NCI-H524 (cell line): ENCODE measurements around the gene SYT4.

Experiments
- DNase-seq, 2 experiments: peaks; one replicate each; lab custom pipeline; 2025; lab: John Stamatoyannopoulos, UW

SYT4 gene, protein sequence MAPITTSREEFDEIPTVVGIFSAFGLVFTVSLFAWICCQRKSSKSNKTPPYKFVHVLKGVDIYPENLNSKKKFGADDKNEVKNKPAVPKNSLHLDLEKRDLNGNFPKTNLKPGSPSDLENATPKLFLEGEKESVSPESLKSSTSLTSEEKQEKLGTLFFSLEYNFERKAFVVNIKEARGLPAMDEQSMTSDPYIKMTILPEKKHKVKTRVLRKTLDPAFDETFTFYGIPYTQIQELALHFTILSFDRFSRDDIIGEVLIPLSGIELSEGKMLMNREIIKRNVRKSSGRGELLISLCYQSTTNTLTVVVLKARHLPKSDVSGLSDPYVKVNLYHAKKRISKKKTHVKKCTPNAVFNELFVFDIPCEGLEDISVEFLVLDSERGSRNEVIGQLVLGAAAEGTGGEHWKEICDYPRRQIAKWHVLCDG

DNA sequence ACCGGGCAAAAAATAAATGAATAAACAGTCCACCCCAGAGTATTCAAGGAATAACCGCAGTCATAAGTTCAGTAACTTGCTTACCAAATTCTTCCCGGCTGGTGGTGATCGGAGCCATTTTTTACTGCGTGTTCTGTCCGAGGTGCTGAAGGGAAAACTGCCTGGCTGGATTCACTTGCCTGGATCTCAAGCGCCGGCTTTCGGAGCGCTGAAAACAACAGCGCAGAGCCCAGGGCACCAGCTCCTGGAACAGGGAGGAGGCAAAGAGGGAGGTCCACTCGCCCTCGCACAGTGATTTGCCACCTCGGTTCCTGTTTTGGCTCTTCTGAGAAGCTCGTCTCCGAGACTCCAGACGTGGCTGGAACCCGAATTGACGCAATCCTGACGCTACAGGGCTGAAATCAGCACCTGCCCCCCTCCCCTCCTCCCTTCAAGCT lies at the start of gene SYT4:
Gene SYT4, minus strand, starts transcription at position 327 of the 437 bp plus-strand sequence. Its CDS starts 209 bp downstream, at position 118.
- peak; percentile 95 to 97 for DNase-seq

DNA sequence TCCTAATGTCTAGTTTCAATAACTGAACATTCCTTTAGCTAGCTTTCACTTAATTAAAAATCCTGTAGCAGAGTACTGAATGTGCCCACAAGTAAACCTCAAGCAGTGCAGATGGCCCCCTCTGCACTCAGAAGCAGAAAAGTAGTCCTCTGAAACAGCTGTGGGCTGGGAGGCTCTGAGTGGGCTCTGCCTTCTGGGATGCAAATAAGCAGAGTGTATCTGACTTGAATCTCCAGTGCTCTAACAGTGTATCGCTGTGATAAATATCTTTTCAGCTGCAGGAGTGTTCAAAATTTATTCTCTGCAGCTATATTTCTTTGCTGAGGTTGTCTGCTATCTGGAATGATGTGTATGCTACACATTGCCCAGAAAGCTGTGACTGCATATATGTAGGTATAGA lies 44.8 kb upstream of the SYT4 start:
- DNase-seq: peak in 1 of 2 experiments; percentile 62

DNA sequence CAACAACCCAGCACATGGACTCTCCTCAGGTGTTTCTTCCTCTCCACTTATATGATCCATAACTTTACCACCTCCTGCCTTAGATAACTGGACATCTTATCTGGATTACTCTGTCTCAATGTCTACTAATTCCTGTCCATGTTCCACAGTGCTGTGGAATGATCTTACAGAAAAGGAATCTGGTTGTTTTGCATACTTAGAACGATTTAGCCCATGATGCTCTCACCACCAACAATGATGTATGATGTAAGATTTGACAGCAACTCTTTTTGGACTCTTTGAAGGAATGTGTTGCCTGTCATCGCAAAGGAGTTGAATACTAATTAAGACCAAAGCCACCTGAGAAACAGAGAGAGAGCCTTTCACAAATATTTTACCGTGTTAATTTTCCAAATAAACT lies 37.7 kb upstream of the SYT4 start:
- DNase-seq: no peak

DNA sequence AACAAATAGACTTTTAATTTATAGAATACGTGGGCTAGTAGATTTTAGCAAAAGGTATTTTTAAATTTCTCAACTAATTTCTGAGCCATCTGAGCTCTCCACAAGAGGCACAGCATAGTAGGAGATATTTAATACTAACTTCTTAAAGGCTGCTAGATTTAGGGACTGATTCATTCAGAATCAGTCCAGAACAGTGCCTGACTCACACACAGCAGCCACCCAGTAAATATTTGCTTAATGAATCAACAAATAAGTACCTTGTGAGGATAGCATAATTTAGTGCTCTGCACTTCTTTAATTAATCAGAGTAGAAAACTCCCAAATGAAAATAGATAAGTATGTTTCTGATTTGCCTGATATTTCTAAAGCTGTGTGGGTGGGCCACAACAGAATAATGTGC lies 35.6 kb upstream of the SYT4 start:
- DNase-seq: no peak

DNA sequence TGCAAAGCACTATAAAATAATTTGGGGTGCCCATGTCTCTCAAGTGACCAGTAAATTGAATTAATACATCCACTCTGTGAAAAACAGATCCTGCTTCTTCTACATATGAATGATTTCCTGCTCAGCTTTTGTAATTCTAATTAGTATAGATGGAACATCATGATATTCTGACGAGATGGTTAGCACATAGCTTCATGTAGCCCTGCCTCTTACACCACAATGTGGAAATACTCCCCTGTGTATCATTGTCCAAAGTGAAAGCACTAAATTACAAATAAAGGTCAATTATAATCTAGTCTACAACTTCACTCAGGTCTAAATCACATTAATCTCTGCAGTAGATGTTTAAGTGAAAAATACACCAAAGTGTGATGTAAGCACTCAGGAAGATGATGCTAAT lies 32.9 kb upstream of the SYT4 start:
- DNase-seq: no peak

DNA sequence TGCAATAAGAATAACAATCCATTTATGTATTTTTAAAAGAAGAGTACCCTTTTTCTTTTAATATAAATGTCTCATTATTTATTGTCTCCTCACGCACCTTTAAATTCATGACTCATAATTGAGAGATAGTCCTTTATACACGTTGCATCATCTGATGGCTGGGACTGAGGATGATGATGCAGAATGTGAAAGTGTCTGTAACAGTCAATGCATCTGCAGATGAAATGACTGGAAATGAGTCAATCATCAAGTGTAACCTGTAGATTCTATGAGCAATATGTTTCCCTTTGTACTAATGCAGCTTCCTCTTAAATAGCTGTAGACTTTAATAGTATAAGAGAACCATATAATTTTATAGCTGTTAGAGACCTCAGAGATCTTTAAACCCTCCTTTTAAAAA lies 26.1 kb upstream of the SYT4 start:
- DNase-seq: no peak

DNA sequence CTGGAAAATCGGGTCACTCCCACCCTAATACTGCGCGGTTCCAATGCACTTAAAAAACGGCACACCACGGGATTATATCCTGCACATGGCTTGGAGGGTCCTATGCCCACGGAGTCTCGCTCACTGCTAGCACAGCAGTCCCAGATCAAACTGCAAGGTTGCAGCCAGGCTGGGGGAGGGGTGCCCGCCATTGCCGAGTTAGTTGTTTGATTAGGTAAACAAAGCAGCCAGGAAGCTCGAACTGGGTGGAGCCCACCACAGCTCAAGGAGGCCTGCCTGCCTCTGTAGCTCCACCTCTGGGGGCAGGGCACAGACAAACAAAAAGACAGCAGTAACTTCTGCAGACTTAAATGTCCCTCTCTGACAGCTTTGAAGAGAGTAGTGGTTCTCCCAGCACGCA lies 8.9 kb upstream of the SYT4 start:
- peak; percentile 7 to 49 for DNase-seq

DNA sequence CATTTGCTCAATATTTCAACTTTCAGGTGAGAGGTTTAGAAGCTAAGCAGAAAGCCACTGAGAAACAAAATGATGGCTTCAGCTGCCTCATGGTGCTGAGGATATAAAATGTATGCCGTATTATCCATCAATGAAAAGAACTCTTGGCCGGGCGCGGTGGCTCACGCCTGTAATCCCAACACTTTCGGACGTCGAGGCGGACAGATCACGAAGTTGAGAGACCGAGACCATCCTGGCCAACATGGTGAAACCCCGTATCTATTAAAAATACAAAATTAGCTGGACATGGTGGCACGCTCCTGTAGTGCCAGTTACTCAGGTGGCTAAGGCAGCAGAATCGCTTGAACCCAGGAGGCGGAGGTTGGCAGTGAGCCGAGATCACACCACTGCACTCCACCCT lies 6.0 kb upstream of the SYT4 start:
- no peak for DNase-seq

DNA sequence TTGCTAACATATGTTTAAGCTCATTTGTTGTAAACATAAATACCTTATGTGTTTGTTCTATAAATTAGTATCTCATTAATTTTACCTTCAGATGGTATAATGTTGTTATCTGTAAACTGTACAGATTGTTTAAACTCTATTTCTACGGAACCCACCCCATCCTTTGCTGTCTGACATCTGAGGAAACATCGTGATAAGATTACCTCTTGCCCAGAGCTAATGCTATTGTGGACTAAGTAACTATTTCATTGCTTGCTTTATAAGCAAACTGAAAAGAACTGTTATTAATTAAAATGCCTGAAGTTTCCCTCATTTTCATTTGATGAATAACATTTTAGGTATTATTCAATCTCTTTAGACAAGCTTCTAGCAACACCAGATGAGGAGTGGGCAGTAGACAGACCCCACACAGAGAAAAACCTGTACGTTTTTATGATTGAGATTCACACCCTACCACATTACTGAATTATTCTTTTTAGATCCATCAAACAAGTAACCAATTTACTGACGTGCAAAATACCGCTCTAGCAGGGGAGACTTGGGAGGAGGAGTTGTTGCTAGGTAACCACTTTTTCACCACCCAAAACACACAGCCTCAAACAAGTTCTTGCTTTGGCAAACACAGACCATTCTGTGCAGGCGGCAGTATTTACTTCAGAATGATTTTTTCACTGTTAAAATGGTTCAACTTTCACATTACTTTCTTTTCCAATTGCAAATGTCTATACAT lies 1.9 kb upstream of the SYT4 start:
- DNase-seq: peak; percentile 81 to 93

DNA sequence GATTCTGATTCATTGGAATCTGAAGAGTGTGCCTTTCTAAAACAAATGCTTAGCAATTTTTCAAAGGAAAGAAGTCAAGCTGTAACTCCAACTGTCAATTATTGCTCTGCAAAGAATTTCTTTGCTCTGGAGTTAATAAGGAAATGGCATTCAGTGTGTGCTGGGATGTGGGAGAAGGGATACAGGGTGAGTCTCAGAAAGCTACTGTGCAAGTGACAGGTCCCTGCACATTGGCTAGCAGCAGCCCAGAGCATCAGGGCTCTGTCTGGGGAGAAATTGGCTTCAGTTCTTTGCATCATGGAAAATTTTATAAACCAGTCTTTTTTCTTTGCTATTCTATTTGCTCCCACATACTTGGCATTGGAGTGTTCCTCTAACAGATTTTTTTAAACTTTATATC lies 1.1 kb upstream of the SYT4 start:
- DNase-seq: peak; percentile 3 to 40

DNA sequence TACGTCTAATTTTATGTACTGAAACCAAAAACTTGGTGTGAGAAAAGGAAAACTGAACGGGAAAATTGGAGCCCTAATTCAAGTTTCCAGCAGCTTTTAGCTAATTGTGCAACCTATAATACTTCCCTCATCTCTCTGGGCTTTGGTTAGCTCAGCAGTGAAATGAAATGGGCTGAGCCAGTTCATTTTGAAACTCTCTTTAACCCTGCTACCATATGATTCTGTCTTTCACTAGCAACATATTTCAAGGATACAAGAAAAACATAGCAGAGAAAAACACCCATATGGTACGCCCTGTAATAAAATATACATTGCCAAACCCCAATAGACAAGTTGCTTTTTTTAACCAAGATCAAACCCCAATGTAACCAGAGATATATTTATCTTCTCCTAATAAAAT lies 799 bp downstream of the SYT4 start:
- peak in 1 of 2 experiments; percentile 14 for DNase-seq

DNA sequence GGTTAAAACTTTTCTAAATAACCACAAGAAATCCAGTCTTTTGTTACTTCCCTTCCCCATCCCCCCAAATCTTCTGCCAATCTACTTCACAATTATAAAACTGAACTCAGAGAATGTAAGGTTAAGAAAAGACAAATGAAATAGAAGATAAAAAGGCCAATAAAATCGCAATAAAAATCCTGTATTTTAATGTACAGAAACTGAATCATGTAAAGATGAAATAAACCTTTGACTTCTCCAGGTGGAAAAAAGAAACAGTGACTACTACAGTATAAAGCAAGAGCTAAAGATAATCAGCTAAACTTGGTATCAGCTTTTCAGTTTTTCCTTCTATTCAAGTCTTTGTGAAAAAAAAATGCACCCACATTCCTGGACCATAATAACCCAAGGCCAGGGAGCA lies 1.7 kb downstream of the SYT4 start:
- no peak for DNase-seq

DNA sequence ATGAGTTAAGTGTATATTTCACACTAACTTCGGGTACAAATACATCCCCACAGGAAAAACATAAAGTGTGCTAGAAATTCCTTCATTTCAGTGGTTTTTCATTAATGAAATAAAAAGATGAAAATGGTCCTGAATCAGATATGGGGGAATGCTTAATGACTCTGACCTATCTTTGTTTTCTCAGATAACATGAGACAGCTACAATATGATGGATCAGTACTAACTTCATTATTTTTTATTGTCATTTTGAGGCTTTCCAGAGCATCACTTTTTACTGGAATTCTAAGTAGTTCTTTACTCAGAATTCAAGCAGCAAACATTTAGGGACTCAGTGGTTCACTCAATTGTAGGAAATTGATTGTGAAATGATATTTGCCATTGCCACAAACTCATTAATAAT lies 2.8 kb downstream of the SYT4 start:
- DNase-seq: no peak

DNA sequence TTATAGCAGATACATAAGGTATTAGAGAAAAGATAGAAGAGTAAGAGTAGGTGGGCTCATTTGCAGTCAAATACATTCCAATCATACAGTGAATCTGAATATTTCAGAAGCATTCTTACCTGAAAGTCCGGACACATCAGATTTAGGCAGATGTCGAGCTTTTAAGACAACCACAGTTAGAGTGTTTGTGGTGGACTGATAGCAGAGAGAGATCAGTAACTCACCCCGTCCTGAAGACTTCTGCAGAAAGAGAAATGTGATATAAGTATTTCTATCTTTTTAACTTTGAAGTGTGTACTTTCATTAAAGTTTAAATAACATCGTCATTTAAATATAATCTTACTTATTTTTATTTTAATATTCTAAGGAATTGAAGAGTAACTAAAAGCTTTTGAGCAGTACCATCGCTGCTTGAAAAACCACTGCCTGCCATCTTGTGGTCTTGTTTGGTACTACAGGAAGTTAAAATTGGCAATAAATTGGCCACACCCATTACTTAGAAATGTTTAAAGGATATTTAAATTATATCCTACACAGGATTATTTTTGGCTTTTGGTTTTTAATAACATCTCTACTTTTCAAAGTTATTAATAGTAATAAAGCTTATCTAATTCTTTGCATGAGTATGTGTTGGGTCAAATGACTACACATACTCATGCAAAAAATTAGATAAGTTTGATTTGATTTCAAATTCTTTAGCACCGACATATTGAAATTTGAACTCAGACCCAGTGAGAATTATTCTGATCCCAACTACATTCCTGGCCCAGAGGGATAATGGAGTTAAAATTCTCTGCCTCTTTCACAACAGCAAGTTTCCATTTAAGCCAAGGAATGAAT lies 5.5 kb downstream of the SYT4 start:
- peak; percentile 2 to 45 for DNase-seq

DNA sequence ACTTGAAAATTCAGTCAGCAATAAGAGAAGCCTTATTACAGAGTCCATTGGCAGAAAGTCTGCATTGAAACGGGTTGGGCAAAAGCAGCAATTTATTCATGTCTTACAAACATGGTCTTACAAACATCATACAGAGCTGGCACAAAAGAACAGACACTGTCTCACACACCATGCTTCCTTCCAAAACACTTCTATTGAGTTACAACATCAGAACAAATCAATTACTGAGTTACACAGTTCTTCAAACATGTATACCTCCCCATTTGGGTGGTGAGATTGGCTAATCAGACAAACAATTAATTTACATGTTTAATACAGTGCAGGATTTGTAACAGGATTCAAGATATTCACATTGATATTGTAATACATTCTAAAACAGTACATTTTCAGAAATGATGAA lies 9.5 kb downstream of the SYT4 start:
- DNase-seq: no peak

DNA sequence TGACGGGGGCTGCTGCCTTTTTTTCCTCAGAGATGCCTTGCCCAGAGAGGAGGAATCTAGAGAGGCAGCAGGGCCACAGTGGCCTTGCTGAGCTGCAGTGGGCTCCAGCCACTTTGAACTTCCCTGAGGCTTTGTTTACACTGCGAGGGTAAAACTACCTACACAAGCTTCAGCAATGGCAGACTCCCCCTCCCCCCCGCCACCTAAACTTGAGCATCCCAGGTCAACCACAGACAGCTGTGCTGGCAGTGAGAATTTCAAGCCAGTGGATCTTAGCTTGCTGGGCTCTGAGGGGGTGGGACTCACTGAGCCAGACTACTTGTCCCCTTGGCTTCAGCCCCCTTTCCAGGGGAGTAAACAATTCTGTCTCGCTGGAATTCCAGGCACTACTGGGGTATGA lies 11.8 kb downstream of the SYT4 start:
- no peak for DNase-seq

DNA sequence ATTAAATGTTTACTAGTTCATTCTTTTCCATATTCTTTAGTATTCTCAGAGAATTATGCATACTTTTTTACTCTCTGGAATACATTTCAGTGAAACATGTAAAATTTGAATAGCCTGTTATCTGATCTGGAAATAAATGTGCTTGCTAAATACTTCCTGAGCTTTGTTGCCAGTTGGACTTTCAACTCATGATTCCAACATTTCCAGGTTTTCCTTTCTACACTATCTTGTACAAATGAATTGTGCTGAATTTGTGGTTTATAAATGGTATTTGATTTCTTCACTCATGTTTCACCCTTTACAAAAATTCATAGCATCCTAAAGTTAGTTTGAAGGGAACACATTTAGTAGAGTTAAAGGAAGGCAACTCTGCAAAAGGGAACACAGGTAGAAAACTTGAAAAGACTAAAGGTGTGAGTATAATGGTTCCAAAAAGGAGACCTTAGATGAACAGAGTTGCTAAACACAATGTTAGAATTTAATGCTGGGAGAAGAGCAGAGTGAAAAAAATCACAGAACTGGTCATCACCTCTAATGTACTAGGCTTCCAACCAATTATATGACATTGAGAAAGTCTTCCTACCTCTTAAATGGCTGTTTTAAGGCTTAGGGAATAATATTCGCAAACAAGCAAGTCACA lies 28.6 kb downstream of the SYT4 start:
- no peak for DNase-seq

DNA sequence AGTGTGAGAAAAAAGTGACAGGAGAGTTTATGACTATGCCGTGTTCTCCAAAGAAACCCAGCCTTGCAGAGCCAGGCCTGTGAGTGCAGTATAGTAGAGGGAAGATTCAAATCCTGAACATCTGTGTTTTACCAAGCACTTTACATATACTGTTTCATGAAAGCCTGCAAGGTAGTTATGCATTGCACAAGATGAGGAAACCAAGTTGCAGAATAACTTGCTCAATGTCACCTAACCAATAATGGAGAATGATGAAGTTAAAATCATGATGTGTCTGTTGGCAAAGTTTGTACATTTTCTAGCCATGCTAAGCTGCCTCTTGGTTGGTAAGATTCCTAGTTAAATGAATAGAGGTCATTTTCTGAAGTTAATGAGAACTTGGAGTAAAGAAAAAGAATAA lies 29.3 kb downstream of the SYT4 start:
- no peak for DNase-seq

DNA sequence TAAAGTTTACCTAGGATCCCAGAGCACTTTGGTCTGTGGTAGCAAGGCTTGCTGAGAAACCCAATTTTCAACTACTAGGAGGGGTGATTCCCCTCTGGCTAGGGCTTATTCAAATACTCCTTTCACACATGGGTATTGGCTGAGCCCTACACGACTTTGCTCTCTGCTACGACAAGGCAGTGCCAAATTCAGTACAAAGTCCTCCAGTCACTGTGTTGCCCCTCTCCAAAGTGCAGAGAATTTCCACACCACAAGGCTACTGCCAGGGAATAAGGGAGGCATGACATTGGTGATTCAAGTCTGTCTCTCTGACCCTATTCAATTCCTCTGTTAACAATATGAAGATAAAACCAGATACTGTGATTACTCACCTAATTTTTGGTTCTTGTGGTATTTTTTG lies 38.9 kb downstream of the SYT4 start:
- no peak for DNase-seq

DNA sequence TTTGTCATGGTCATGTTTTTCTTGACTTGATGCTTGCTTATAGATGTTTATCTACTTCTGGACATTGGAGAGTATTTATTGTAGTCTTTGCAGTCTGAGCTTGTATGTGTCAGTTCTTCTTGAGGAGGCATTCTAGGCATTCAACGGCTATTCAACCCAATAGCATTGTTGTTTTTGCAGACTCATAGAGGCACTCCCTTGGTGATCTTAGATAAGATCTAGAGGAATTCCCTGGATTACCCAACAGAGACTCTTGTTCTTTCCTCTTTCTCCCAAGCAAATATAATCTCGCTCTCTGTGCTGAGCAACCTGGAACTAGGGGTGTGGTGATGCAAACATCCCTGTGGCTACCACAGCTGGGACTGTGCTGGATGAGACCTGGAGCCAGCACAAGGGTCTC lies 40.4 kb downstream of the SYT4 start:
- DNase-seq: no peak

DNA sequence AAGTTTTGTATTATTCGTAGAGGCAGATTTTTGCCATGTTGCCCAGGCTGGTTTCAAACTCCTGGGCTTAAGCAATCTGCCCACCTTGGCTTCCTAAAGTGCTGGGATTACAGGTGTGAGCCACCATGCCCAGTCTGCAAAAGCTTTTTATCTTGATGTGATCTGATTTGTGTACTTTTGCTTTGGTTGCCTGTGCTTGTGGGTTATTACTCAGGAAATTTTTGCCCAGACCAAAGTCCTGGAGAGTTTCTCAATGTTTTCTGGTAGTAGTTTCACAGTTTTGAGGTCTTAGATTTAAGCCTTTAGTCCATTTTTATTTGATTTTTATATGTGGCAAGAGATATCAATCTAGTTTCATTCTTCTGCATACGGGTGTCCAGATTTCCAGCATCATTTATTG lies 42.4 kb downstream of the SYT4 start:
- no peak for DNase-seq

DNA sequence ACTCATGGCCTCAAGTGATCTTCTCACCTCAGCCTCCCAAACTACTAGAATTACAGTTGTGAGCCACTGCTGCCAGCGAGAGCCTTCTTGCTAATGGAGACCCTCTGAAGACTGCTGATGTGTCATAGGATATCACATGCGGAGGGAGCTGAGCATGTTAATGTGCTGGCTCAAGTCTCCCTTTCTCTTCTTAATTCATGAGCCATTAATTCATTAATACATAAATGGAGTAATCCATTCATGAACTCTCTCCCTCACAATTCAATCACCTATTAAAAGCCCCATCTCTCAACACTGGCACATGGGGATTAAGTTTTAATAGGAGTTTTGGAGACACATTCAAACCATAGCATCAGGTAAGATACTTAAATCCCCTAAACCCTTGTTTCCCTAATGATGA lies 54.8 kb downstream of the SYT4 start:
- peak; percentile 40 to 77 for DNase-seq
